Activated CD8-positive, alpha-beta memory T cell treated with anti-CD3 and anti-CD28 coated beads for 24 hours (primary cell): ENCODE measurements around the gene PARP4.
A peak's percentile ranks its signal among the peaks of the same experiment; 100 is the strongest.
"Not testable (repeated sequence)": the region's sequence is repeated elsewhere in the genome, so short reads cannot be mapped to it uniquely, and the experiment has no call there.

Experiments used
- DNase-seq: peaks from one replicate; pipeline ENCODE4 v3.0.0-alpha.2; 2020

The PARP4 gene

DNA sequence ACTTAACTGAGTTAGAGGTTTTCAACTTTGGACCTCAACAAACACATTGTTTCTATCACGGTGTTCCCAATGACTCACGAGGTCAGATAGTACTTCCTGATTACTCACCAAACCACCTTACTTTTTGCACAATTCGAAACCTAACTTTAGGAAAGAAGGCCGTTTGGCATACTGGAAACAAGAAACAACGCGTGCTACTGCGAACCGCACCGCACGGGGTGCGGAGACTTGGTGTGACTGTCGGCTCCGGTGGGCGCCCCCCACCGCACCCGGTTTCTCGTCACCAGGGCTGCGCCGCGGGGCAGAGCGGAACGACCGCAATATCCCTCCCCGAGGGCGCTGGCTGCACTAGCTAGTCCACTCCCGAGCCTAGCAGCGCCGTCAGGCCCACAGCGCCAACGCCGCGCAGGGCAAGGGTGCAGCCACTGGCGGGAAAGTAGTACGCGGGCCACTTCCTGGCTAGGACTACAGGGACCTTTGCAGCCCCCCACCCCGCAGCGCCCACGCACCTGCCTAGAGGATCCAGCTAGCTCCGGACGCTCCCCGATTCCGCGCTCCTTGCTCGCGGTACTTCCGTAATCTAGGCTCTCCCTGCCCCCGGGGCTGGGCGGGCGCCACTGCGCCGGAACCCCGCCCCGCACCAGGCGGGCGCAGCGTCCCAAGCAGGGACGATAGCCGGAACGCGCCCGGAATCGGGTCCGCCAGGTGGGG lies at the start of gene PARP4:
PARP4 (minus strand) TSS at position 582 of the 711 bp plus-strand sequence. CDS start 9,002 bp downstream, outside the sequence.
- peak; percentile 89 for DNase-seq

DNA sequence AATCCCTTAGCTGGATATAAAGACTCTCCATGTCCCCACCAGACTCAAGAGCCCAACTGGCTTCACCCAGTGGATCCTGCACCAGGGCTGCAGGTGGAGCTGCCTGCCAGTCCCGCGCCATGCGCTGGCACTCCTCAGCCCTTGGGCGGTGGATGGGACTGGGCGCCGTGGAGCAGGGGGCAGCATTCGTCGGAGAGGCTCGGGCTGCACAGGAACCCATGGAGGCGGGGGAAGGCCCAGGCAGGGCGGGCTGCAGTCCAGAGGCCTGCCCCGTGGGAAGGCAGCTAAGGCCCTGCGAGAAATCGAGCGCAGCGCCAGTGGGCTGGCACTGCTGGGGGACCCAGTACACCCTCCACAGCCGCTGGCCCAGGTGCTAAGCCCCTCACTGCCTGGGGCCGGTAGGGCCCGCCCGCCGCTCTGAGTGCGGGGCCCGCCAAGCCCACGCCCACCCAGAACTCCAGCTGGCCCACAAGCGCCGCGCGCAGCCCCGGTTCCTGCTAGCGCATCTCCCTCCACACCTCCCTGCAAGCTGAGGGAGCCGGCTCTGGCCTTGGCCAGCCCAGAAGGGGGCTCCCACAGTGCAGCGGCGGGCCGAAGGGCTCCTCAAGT lies 48.1 kb upstream of the PARP4 start:
- not testable (repeated sequence) for DNase-seq

DNA sequence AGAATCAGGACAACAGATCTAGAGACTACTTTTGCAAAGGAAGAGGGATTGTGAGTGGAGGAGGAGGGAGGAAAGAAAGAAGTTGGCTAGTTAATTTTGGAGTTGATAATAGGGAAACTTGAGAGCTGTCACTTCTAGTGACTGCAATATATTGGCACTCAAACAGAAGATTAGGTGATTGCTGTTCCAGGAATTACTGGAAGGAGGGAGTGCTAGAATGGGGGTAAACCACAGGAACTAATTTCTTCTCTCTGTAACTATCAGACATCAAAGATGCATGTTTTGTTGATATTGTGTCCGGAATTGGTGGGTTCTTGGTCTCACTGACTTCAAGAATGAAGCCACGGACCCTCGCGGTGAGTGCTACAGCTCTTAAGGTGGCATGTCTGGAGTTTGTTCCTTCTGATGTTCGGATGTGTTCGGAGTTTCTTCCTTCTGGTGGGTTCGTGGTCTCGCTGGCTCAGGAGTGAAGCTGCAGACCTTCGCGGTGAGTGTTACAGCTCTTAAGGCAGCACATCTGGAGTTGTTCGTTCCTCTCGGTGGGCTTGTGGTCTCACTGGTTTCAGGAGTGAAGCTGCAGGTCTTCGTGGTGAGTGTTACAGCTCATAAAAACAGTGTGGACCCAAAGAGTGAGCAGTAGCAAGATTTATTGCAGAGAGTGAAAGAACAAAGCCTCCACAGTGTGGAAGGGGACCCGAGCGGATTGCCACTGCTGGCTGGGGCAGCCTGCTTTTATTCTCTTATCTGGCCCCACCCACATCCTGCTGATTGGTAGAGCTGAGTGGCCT lies 47.0 kb upstream of the PARP4 start:
- not testable (repeated sequence) for DNase-seq

GRCh38 chr13:24557081-24557480 lies 44.5 kb upstream of the PARP4 start:
- no peak for DNase-seq

DNA sequence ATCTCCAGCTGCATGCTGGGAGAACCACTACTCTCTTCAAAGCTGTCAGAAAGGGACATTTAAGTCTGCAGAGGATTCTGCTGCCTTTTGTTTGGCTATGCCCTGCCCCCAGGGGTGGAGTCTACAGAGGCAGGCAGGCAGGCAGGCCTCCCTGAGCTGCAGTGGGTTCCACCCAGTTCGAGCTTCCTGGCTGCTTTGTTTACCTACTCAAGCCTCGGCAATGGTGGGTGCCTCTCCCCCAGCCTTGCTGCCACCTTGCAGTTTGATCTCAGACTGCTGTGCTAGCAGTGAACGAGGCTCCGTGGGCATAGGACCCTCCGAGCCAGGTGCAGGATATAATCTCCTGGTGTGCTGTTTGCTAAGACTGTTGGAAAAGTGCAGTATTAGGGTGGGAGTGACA lies 41.3 kb upstream of the PARP4 start:
- DNase-seq = not testable (repeated sequence)

DNA sequence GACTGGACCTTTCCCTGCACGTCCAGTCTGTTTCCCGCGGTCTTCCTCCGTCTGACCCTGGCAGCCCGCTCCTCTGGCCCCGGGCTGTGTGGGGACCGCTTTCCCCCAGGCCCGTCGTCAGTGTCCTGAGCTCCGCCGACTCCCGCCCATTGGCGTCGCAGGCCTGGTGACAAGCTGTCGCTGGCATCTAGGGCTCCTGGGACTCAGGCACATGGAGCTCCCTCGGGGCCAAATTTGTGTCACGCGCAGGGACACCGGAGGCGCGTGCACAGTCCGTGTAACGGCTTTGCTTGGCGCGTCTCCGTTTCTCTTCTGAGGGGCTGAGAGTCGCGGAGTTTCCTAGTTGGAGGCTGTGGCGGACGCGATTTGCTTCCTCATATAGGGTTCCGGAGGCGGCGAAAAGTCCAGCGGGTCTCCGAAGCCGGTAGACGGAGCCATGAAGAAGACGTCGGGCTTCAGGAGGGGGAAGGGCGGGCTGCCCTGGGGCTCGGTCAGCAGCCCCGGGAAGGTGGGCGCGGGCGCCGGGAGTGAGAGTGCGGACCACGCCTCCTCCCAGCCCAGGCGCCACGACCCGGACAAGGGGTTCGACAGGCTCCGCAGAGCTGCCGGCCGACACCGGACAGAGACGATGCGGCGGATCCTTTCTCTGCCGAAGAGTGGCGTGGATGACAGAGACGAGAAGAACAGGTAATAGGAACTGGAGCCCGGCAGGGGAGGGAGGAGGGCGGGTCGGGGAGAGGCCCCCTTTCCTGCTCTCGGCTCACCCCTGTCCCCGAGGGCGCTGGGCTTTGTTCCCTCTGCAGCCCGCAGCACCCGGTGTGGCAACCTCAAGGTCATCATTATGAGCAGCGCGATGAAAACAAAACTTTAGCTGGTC lies 29.1 kb upstream of the PARP4 start:
- peak; percentile 72 for DNase-seq

GRCh38 chr13:24541127-24541475 lies 28.5 kb upstream of the PARP4 start:
- no peak for DNase-seq

DNA sequence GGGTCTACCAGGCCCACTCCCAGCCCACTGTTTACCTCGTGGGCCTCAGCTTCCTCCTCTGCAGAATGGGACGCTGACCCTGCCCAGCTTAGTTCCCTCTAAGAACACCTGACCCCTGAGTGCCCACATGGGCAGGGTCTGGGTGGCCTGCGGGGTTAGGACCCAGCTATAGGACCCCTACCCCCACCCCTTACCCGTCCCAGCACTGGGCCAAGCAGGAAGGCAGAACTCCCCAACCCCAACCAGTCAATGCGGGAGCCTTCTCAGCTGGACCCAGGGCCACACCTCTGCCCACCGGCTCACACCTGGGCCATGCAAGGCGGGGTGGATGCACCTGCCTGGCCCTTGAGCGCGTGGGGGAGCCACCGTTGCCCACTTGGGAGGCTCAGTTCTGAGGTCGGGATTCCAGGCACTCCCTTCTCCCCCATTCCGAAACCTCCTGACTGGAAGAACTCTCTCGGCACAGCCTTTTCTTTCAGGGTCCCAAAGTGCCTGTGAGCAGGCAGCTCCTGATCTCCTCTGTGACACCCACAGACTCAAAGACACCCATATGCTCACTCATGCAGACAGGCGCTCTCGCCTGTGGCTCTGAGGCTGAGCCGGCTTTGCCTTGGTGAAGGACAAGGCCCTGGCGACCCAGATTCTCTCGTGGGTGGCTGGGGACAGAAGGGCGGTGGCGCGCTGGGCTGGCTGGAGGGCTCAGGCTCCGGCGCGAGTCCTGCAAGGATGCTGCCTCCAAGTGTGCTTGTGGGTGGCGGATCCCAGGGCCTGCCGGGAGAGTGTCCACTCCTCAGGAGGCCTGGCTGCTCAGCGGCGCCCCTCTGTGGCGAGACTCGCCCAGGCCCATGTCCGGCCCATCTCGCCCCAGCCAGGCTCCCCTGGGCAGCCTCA lies 27.9 kb upstream of the PARP4 start:
- peak; percentile 57 for DNase-seq

GRCh38 chr13:24539500-24540165 lies 27.1 kb upstream of the PARP4 start:
- DNase-seq = peak; percentile 53

DNA sequence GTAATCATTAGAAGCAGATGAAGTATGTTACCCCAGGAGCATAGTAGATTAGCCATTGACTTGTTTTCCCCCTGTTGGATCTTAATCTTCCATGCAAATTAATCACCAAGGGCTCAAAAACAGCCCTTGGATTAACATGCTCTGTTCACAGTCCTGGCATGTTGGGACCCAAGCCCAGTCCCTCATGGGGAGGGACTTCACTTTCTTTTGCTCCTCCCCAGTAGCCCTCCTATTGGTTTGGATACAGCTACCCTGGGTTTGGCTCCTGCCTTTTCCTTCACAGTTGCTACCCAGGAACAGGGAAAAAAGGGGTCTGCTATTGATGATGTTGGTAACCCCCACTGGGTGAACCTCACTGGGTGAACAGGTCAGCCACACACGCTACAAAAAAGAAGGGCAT lies 16.9 kb upstream of the PARP4 start:
- DNase-seq = no peak

DNA sequence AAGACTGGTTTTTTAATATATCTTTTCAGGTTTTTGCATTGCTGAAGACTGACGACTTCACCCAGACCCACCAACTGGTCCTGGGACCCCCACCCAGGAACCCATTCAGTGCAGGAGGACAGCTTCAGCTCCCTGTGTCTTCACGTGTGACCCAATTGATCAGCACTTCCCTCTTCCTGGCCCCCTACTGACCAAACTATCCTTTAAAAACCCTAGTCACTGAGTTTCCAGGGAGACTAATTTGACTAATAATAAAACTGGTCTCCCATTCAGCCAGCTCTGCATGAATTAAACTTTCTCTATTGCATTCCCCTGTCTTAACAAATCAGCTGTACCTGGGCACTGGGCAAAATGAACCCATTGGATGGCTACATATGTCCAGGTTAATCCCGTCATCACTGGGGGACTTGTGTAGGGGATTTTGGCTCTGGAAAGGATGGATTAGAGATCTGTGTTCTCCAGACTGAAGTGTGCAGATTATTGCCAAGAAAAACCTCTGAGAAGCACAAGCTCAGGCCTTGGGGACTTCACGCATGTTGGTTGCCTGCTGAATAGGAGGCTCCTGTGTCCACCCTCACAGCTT lies 16.3 kb upstream of the PARP4 start:
- DNase-seq = no peak

- DNase-seq = no peak
Measured at GRCh38 chr13:24527266-24527775, 14.7 kb upstream of the PARP4 start.

DNA sequence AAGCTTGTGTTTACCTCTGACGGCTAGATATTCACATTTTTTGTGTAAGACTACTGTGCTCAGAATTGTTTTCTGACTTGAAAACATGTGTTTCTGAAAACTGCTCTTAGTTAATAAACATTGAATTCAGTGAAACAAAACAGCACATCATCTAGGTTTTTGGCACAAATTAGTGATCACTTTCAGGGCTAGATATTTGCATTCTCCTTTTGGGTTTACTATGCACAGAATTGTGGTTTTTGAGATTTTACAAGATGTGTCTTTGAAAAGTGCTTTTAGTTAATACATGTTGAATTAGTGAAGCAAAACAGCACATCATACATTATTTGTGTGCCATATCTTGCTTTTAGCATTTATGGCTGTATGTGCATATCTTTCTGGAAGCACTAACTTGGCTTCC lies 8.2 kb upstream of the PARP4 start:
- DNase-seq = no peak

GRCh38 chr13:24516919-24517318 lies 4.3 kb upstream of the PARP4 start:
- DNase-seq = no peak

- no peak for DNase-seq
Measured at GRCh38 chr13:24512908-24513213, 283 bp upstream of the PARP4 start.

DNA sequence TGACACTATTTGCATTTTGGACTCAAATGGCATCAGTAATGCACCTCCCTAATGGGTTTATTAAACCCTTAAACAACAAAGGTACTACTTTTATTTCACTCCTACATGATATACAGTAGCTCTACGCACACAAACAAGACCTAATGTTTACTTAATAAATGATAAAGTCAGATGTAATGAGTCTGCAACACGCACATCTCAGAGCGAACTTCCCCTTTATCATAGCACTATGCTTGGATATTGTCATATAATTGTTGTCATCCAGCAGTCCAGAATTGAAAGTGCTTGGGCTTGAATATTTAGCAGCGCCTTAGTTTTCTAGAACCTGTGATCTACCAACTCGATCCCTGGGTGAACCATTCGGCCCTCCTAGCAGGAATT lies 772 bp downstream of the PARP4 start:
- no peak for DNase-seq

DNA sequence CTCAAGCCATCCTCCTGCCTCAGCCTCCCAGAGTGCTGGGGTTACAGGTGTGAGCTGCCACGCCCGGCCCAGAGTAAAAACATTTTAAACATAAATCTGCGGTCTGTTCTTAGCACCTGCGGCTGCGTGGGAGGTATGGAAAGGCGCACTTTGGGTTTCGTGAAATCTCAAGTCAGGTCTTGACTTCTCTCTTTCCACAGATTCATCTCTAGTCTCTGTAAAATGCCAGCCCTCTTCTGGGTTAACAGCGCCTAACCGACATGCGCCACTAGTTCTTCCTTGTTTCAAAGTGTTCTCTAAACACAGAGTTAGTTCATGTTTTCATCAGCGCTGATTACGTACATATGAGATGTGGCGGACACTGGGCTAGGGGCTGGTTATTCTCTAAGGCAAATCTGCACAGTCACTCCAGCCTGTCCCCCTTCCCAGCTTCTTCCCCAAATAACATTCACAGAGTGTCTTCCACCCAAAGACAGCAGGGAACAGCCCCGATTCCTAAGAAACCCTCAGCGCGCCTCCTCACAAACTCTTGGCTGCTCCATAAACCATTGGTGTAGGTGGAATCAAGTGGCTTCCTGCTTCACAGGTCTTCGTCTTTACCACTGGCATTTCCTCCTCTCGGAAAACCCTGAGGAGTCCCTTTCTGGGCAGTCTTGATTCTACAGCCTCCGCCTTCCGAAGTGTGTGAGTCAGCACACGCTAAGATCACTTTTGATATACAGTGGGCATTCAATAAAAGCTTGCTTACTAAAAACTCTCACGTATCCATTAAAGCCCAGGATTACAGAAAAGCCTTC lies 1.4 kb downstream of the PARP4 start:
- DNase-seq = peak; percentile 83

DNA sequence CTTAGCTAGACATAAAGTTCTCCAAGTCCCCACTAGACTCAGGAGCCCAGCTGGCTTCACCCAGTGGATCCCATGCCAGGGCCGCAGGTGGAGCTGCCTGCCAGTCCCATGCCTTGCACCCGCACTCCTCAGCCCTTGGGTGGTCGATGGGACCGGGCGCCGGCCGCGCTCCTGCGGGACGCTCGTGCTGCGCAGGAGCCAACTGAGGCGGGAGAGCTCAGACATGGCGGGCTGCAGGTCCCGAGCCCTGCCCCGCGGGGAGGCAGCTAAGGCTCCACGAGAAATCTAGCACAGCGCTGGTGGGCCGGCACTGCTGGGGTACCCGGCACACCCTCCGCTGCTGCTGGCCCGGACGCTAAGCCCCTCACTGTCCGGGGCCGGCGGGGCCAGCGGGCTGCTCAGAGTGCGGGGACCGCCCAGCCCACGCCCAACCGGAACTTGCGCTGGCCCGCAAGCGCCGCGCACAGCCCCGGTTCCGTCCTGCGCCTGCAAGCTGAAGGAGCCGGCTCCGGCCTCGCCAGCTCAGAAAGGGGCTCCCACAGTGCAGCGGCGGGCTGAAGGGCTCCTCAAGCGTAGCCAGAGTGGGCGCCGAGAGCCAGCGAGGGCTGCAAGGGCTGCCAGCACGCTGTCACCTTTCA lies 5.8 kb downstream of the PARP4 start:
- DNase-seq = no peak

GRCh38 chr13:24506283-24506682 lies 6.3 kb downstream of the PARP4 start:
- DNase-seq = not testable (repeated sequence)

GRCh38 chr13:24505756-24506155 lies 6.8 kb downstream of the PARP4 start:
- no peak for DNase-seq
